PC-3 (cell line): ENCODE measurements around the gene TOMM7. TPM values are rescaled to one million over a fixed set of nuclear protein-coding genes. Genes with fewer than 3 reads are reported as not detected.

ENCODE experiments used
- ATAC-seq: fragments of 200-7000 bp; cut with Tn5 transposase; 2 replicates; pipeline ENCODE4 v1.9.1; 2020; ENCODE audit warnings: mild to moderate bottlenecking, moderate library complexity
- BruUV-seq: library from RNA; stranded (reverse); fragments of 400-500 nt; replicated peaks from 2 replicates; lab custom pipeline; 2021; lab: Mats Ljungman, UMichigan
- CTCF ChIA-PET: fragments of 300-600 bp; sonication (Branson Sonifier 250); formaldehyde crosslinking; loops from one replicate; lab custom pipeline; 2022; ENCODE audit warnings: antibody characterized with exemption; lab: Charles Lee
- POLR2A ChIA-PET: fragments of 300-600 bp; sonication (Branson Sonifier 250); formaldehyde crosslinking; loops from one replicate; lab custom pipeline; 2022; ENCODE audit warnings: antibody characterized with exemption; ENCODE audit not compliant: unreplicated experiment; lab: Charles Lee
- DNase-seq: peaks from one replicate; pipeline ENCODE4 v3.0.0-alpha.2; 2015
- H2AFZ ChIP-seq: fragments of 300-600 bp; sonication (generic); 2 replicates; pipeline ENCODE4 v1.6.0; 2016; ENCODE audit warnings: antibody characterized with exemption, low read length
- H3F3A ChIP-seq: fragments of 300-600 bp; sonication (generic); one replicate; pipeline ENCODE4 v1.6.0; 2017; ENCODE audit warnings: antibody characterized with exemption, low read length, control low read depth, mild to moderate bottlenecking; ENCODE audit not compliant: unreplicated experiment
- H3K27ac ChIP-seq: fragments of 300-600 bp; sonication (generic); 2 replicates; pipeline ENCODE4 v1.5.1; 2016; ENCODE audit warnings: mild to moderate bottlenecking, low read length
- H3K27me3 ChIP-seq: fragments of 300-600 bp; sonication (generic); 2 replicates; pipeline ENCODE4 v1.6.1; 2016; ENCODE audit warnings: low read length, mixed read lengths
- H3K36me3 ChIP-seq: fragments of 300-600 bp; sonication (generic); 2 replicates; pipeline ENCODE4 v1.6.1; 2016; ENCODE audit warnings: low read depth, mixed run types, low read length, mixed read lengths
- H3K4me1 ChIP-seq: fragments of 300-600 bp; sonication (generic); 2 replicates; pipeline ENCODE4 v1.5.1; 2016; ENCODE audit warnings: low read length; ENCODE audit not compliant: insufficient read depth
- H3K4me2 ChIP-seq: fragments of 300-600 bp; sonication (generic); 2 replicates; pipeline ENCODE4 v1.6.0; 2016; ENCODE audit warnings: low read length
- H3K4me3 ChIP-seq: fragments of 300-600 bp; sonication (generic); 2 replicates; pipeline ENCODE4 v1.5.1; 2016; ENCODE audit warnings: mild to moderate bottlenecking, low read length, mixed read lengths
- H3K79me2 ChIP-seq: fragments of 300-600 bp; sonication (generic); 2 replicates; pipeline ENCODE4 v1.6.1; 2017; ENCODE audit warnings: low read length, mixed read lengths
- H3K9ac ChIP-seq: fragments of 300-600 bp; sonication (generic); 2 replicates; pipeline ENCODE4 v1.6.0; 2016; ENCODE audit warnings: mild to moderate bottlenecking, low read length
- H3K9me2 ChIP-seq: fragments of 300-600 bp; sonication (generic); replicated peaks from 2 replicates; pipeline ENCODE4 v1.6.1; 2016; ENCODE audit warnings: mixed run types, low read length, mixed read lengths
- H3K9me3 ChIP-seq: fragments of 300-600 bp; sonication (generic); 2 replicates; pipeline ENCODE4 v1.6.1; 2016; ENCODE audit warnings: low read length, mixed read lengths
- H4K20me1 ChIP-seq: fragments of 300-600 bp; sonication (generic); 2 replicates; pipeline ENCODE4 v1.6.1; 2016; ENCODE audit warnings: low read length, mixed read lengths
- EZH2 ChIP-seq: fragments of 300-600 bp; sonication (generic); IDR thresholded peaks from one replicate; pipeline ENCODE4 v1.6.1; 2017; ENCODE audit warnings: antibody characterized with exemption, mild to moderate bottlenecking, low read length; ENCODE audit not compliant: unreplicated experiment
- EZH2phosphoT487 ChIP-seq: fragments of 300-600 bp; sonication (generic); IDR thresholded peaks from 2 replicates; pipeline ENCODE4 v1.6.1; 2018; ENCODE audit warnings: mild to moderate bottlenecking, antibody characterized with exemption, low read length, borderline replicate concordance
- intact Hi-C: fragments of 100-400 bp; cut with micrococcal nuclease; formaldehyde crosslinking; loops from 2 replicates; pipeline ENCODE4 v1.9.0; 2023
- total RNA-seq: library from RNA; depleted of rRNA; stranded (reverse); fragments of >200 nt; gene quantifications from 2 replicates; pipeline ENCODE4 v1.2.3, GENCODE V29; 2014
- TF ChIP-seq, protein P1 (sequence below): fragments of 300-600 bp; sonication (generic); conservative IDR thresholded peaks from 2 replicates; pipeline ENCODE4 v1.5.1; 2017; ENCODE audit warnings: antibody characterized with exemption, low read depth, mild to moderate bottlenecking, low read length

The TOMM7 gene
- total RNA-seq, 1 experiment from 2014 or later, result 151 TPM

DNA sequence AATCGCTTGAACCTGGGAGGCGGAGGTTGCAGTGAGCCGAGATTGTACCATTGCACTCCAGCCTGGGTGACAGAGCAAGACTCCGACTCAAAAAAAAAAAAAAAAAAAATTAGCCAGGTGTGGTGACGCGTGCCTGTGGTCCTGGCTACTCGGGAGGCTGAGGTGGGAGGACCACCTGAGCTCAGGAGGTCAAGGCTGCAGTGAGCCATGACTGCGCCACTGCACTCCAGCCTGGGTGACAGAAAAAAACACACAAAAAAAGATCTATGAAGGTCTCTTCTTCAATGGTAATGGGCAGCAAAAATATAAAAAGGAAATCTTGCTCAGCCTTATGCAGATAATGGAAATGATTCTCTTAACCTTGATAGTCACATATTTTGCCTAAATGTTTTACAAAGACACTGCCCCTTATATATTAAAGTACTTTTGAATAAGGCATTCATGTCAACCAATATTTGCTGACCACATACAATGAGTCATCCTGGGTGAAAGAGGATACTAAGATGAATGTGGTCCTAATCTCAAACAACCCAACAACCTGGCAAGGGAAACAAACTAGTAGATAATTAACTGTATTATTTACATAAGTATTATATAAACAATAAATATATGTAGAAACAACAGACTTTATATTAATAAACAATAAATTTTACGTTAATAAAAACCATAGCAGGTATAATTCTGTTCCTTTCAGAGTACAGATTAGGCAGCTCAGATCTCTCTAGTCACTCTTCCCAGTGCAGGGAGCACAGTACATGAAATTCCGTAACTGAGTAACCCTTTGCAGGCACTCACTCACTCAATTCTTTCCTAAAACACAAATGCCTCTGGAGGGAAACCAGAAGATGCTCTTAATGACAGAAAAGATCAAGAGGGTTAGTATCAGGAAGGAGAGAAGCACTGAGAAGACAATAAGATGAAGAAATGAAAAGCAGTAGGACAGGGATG, 8.1 kb downstream of the TOMM7 start:
- H3K27ac ChIP-seq, result peak overlapping the region; percentile 64
- TF ChIP-seq EZH2 (no peak), EZH2phosphoT487 (no peak)
- TF ChIP-seq, protein P1, sequence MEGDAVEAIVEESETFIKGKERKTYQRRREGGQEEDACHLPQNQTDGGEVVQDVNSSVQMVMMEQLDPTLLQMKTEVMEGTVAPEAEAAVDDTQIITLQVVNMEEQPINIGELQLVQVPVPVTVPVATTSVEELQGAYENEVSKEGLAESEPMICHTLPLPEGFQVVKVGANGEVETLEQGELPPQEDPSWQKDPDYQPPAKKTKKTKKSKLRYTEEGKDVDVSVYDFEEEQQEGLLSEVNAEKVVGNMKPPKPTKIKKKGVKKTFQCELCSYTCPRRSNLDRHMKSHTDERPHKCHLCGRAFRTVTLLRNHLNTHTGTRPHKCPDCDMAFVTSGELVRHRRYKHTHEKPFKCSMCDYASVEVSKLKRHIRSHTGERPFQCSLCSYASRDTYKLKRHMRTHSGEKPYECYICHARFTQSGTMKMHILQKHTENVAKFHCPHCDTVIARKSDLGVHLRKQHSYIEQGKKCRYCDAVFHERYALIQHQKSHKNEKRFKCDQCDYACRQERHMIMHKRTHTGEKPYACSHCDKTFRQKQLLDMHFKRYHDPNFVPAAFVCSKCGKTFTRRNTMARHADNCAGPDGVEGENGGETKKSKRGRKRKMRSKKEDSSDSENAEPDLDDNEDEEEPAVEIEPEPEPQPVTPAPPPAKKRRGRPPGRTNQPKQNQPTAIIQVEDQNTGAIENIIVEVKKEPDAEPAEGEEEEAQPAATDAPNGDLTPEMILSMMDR, result no peak
- peak; percentile 95 for ATAC-seq
- ChIA-PET CTCF (interaction anchor here (0.6 to 0.7 kb wide), 2 partner anchors 215 to 290 kb away, joined by 3 read pairs; no protein-coding TSS in a partner anchor), POLR2A (interaction anchor here (0.5 kb wide), 1 partner anchor 88 kb away, joined by 3 read pairs; the partner anchor contains the start of gene IL6)
- H3K9ac ChIP-seq, result no peak overlapping the region
- no peaks in the 10 kb centered on the region for H3K9me3 ChIP-seq
- H3K4me3 ChIP-seq, result no peak overlapping the region
- H3K4me2 ChIP-seq, result peak overlapping the region; percentile 53
- H3F3A ChIP-seq, result peaks cover 3% of the 10 kb centered on the region
- peaks cover 16% of the 10 kb centered on the region for H3K4me1 ChIP-seq
- H3K27me3 ChIP-seq, result no peaks in the 10 kb centered on the region
- BruUV-seq, result no TSS peak
- intact Hi-C loops, result no loop called here
- no peak overlapping the region for H2AFZ ChIP-seq
- H3K36me3 ChIP-seq, result peaks cover 35% of the 10 kb centered on the region
- peaks cover 34% of the 10 kb centered on the region for H3K79me2 ChIP-seq
- H3K9me2 ChIP-seq, result no peaks in the 10 kb centered on the region
- no peaks in the 10 kb centered on the region; the same call in 1 of the 2 replicates for H4K20me1 ChIP-seq
- peak; percentile 69 for DNase-seq

DNA sequence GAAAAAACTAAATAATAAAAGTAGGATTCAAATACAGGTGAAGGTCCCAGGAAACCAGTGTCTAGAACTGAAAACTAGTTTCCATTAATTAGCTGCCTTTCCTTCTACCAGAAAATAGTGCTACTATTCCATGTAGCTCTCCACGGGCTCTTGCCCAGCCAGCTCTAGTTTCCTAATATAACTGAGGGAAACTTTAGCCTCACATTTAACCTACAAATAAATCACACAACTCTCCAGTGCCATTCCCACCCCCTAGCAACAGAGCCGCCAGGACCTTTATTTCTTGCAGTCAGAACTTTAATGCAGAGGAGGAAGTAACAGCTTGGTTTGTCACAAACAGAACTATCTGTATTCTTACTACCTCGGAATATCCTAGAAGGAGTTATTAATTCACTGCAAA, 10.3 kb downstream of the TOMM7 start:
- no peaks in the 10 kb centered on the region for H3K9me3 ChIP-seq
- CTCF ChIA-PET, result no interaction called here
- POLR2A ChIA-PET, result no interaction called here

More for the DNA sequence above, 10.3 kb downstream of the TOMM7 start:
- no TSS peak for BruUV-seq
- H3K4me3 ChIP-seq, result no peak overlapping the region
- no peaks in the 10 kb centered on the region for H3K9me2 ChIP-seq
- peaks cover 14% of the 10 kb centered on the region for H3K4me1 ChIP-seq
- peaks cover 16% of the 10 kb centered on the region for H3K79me2 ChIP-seq
- no peak overlapping the region for H3K27ac ChIP-seq
- H3F3A ChIP-seq, result peaks cover 3% of the 10 kb centered on the region
- no peak overlapping the region for H3K4me2 ChIP-seq
- TF ChIP-seq, protein P1, result no peak
- TF ChIP-seq EZH2phosphoT487 (no peak), EZH2 (no peak)
- no peak overlapping the region for H3K9ac ChIP-seq
- no peak overlapping the region for H2AFZ ChIP-seq
- peaks cover 28% of the 10 kb centered on the region for H3K36me3 ChIP-seq
- intact Hi-C loops, result no loop called here
- ATAC-seq, result no peak
- DNase-seq, result no peak
- no peaks in the 10 kb centered on the region; the same call in 1 of the 2 replicates for H4K20me1 ChIP-seq
- no peaks in the 10 kb centered on the region for H3K27me3 ChIP-seq
